Breast epithelium (tissue), 3 donors: ENCODE results near the gene DNM3.

Experiments used
- CTCF ChIP-seq, 3 donors: fragments of 450-650 bp; IDR thresholded peaks; one replicate each; pipeline ENCODE4 v1.5.1; 2016 to 2017; ENCODE audit warnings: antibody characterized with exemption in 3 of 3, mild to moderate bottlenecking in 3 of 3, moderate library complexity in 3 of 3
- POLR2A ChIP-seq: fragments of 450-650 bp; IDR thresholded peaks from one replicate; pipeline ENCODE4 v1.6.1; 2016; ENCODE audit warnings: antibody characterized with exemption, mild to moderate bottlenecking, moderate library complexity
- POLR2AphosphoS5 ChIP-seq, 3 donors: sonication (generic); formaldehyde crosslinking; IDR thresholded peaks; one replicate each; pipeline ENCODE4 v1.6.1; 2017; ENCODE audit warnings: antibody characterized with exemption in 3 of 3

GRCh38 chr1:171877701-171878100, 36.4 kb downstream of the DNM3 start:
- TF ChIP-seq POLR2AphosphoS5 (IDR thresholded peaks at IDR 0.05), result no peak
- no peak for TF ChIP-seq CTCF (IDR thresholded peaks at IDR 0.05)
- no peak for TF ChIP-seq POLR2A
